DND-41 (cell line): ENCODE data around the gene MYEF2.

Source experiments
- ATAC-seq: fragments of 200-7000 bp; cut with Tn5 transposase; 3 replicates; pipeline ENCODE4 v1.9.1; 2021; ENCODE audit warnings: low read depth; ENCODE audit not compliant: insufficient read depth
- DNase-seq: peaks from one replicate; pipeline ENCODE4 v3.0.0-alpha.2; 2020
- H2AFZ ChIP-seq: 2 replicates; pipeline ENCODE4 v1.6.0; 2012; ENCODE audit warnings: low read depth, low read length
- H3K27ac ChIP-seq: 2 replicates; pipeline ENCODE4 v1.5.1; 2012; ENCODE audit warnings: low read length, inconsistent platforms
- H3K27me3 ChIP-seq: fragments of 200-600 bp; sonication (generic); 2 replicates; pipeline ENCODE4 v1.6.0; 2012; ENCODE audit warnings: low read length, mild to moderate bottlenecking, inconsistent platforms; ENCODE audit not compliant: insufficient read depth, poor library complexity
- H3K36me3 ChIP-seq: 2 replicates; pipeline ENCODE4 v1.5.1; 2012; ENCODE audit warnings: low read length, inconsistent platforms; ENCODE audit not compliant: insufficient read depth
- H3K4me1 ChIP-seq: 2 replicates; pipeline ENCODE4 v1.5.1; 2012; ENCODE audit warnings: mild to moderate bottlenecking, low read length; ENCODE audit not compliant: insufficient read depth
- H3K4me2 ChIP-seq: 2 replicates; pipeline ENCODE4 v1.6.0; 2012; ENCODE audit warnings: mild to moderate bottlenecking, moderate library complexity, low read length, inconsistent platforms; ENCODE audit not compliant: insufficient read depth
- H3K4me3 ChIP-seq, 2 experiments: fragments of 200-600 bp in 1 of 2; shearing (Covaris generic) in 1 of 2; 2 replicates each; pipeline ENCODE4 v1.5.1; 2012 to 2016; ENCODE audit warnings: inconsistent platforms in 2 of 2, low read length in 2 of 2, mild to moderate bottlenecking in 2 of 2, low read depth in 1 of 2, moderate library complexity in 1 of 2
- H3K79me2 ChIP-seq: 2 replicates; pipeline ENCODE4 v1.6.0; 2012; ENCODE audit warnings: low read length, inconsistent platforms; ENCODE audit not compliant: insufficient read depth
- H3K9ac ChIP-seq: 2 replicates; pipeline ENCODE4 v1.6.0; 2012; ENCODE audit warnings: low read depth, mild to moderate bottlenecking, inconsistent platforms, low read length, moderate library complexity
- H3K9me3 ChIP-seq: 2 replicates; pipeline ENCODE4 v1.5.1; 2012; ENCODE audit warnings: low read length, moderate library complexity, mild to moderate bottlenecking, inconsistent platforms; ENCODE audit not compliant: insufficient read depth, severe bottlenecking
- H4K20me1 ChIP-seq: 2 replicates; pipeline ENCODE4 v1.6.0; 2012; ENCODE audit warnings: low read length; ENCODE audit not compliant: insufficient read depth
- EZH2 ChIP-seq: IDR thresholded peaks from 3 replicates; pipeline ENCODE4 v1.6.1; 2012; ENCODE audit warnings: borderline replicate concordance, low read depth, mild to moderate bottlenecking, moderate library complexity, low read length, inconsistent platforms; ENCODE audit not compliant: severe bottlenecking
- TF ChIP-seq, protein P1 (sequence below): IDR thresholded peaks from 2 replicates; pipeline ENCODE4 v1.5.1; 2012; ENCODE audit warnings: borderline replicate concordance, low read length, moderate library complexity, mild to moderate bottlenecking; ENCODE audit not compliant: poor library complexity, severe bottlenecking; ENCODE audit errors: extremely low read depth

The MYEF2 gene

DNA sequence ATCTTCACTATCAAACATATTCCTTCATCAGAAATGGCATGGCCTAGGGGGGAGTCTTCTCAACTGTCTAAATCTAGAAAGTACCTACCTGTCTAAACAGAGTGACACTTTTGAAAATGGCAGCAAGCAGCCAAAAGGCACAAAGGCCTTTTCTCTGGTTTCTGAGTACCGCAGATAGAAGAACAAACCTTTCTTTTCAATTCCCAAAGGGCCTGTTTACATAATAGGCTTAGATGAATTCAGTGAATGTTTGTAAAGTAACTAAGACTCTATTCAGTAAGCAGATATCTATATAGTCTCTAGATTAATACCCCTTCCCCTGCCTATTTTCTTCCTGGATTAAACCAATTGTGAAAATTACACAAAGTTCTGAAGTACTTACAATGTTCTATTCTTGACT, 7.1 kb downstream of the MYEF2 start:
- Histone ChIP-seq H3K9me3 (peaks cover 5% of the 10 kb centered on the region), H3K27me3 (no peaks in the 10 kb centered on the region), H3K27ac (no peak overlapping the region), H2AFZ (no peak overlapping the region), H3K4me1 (no peaks in the 10 kb centered on the region), H3K36me3 (no peaks in the 10 kb centered on the region), H3K9ac (no peak overlapping the region), H3K79me2 (peaks cover 24% of the 10 kb centered on the region), H3K4me3 (no peak overlapping the region), H3K4me2 (no peak overlapping the region), H4K20me1 (no peaks in the 10 kb centered on the region)
- no peak for DNase-seq
- no peak for TF ChIP-seq EZH2
- TF ChIP-seq, protein P1, sequence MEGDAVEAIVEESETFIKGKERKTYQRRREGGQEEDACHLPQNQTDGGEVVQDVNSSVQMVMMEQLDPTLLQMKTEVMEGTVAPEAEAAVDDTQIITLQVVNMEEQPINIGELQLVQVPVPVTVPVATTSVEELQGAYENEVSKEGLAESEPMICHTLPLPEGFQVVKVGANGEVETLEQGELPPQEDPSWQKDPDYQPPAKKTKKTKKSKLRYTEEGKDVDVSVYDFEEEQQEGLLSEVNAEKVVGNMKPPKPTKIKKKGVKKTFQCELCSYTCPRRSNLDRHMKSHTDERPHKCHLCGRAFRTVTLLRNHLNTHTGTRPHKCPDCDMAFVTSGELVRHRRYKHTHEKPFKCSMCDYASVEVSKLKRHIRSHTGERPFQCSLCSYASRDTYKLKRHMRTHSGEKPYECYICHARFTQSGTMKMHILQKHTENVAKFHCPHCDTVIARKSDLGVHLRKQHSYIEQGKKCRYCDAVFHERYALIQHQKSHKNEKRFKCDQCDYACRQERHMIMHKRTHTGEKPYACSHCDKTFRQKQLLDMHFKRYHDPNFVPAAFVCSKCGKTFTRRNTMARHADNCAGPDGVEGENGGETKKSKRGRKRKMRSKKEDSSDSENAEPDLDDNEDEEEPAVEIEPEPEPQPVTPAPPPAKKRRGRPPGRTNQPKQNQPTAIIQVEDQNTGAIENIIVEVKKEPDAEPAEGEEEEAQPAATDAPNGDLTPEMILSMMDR = no peak
- no peak for ATAC-seq

DNA sequence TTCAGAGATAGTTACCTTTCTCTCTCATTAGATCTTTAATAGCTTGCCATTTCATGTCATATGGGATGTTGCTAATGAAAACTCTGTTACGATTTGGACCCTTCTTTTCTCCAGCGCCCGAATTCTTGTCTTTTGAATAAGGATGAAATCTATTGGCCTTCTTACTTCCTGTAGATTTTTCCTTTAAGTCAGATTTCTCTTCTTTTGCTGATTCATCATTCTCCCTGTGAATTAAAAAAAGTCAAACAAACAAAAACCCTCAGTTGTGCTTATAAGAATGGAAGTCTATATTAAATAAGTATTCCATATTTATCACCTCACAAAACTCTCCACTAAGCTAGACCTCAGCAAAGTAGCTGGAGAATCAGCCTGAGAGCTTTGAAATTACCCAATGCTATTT, 9.5 kb downstream of the MYEF2 start:
- Histone ChIP-seq H3K4me3 (no peak overlapping the region), H3K9ac (no peak overlapping the region), H3K9me3 (peaks cover 5% of the 10 kb centered on the region), H3K27me3 (no peaks in the 10 kb centered on the region), H4K20me1 (no peaks in the 10 kb centered on the region), H3K4me1 (no peaks in the 10 kb centered on the region), H3K27ac (no peak overlapping the region), H3K4me2 (no peak overlapping the region), H2AFZ (no peak overlapping the region), H3K79me2 (peaks cover 13% of the 10 kb centered on the region), H3K36me3 (no peaks in the 10 kb centered on the region)
- no peak for TF ChIP-seq EZH2
- TF ChIP-seq, protein P1 = no peak
- DNase-seq = no peak
- ATAC-seq = no peak

DNA sequence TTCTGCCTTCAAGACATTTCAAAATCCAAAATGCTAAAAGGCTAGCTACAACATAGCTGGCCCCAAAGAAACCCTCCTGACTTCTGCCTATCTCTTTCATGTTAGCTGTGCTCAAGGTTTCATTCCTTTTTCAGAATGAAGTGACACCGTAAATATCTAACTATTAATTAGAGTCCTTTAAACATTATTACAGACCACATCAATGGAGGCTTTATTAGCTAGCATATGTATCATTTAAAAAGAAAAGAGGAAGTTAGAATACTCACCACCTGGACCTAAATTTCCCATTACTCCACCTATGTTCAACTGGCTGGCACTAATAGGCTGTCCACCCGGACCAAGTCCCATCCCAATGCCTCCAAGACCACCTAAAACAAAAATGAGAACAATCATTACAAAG, 24.6 kb downstream of the MYEF2 start:
- DNase-seq (no peak), ATAC-seq (no peak)
- Histone ChIP-seq H3K27ac (no peak overlapping the region), H3K79me2 (no peaks in the 10 kb centered on the region), H3K27me3 (no peaks in the 10 kb centered on the region), H3K9ac (no peak overlapping the region), H3K9me3 (no peaks in the 10 kb centered on the region), H4K20me1 (no peaks in the 10 kb centered on the region), H3K4me2 (no peak overlapping the region), H3K36me3 (no peaks in the 10 kb centered on the region; the same call in 1 of the 2 replicates), H3K4me1 (no peaks in the 10 kb centered on the region), H3K4me3 (no peak overlapping the region), H2AFZ (no peak overlapping the region)
- TF ChIP-seq EZH2 = no peak
- TF ChIP-seq, protein P1 = no peak

DNA sequence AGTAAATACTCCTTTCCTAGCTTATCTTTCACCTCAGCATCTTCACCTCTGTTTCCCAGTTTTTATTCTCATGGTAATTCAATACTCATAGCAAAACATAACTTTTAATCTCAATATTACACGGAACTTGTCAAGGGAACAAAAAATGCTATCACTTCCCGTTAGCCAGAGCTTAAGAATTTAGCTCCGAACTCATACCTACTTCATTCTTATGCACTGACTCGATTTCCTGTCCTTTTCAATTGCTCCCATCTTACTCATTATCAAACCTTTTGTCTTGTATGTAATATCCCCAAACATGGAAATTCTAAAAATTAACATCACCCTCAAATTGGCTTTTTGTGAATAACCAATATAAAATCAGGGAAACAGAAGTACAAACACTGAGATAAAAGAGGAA, 28.2 kb downstream of the MYEF2 start:
- Histone ChIP-seq H4K20me1 (no peaks in the 10 kb centered on the region), H3K9ac (no peak overlapping the region), H3K36me3 (no peaks in the 10 kb centered on the region; the same call in 1 of the 2 replicates), H3K4me2 (no peak overlapping the region), H3K27me3 (no peaks in the 10 kb centered on the region), H3K9me3 (no peaks in the 10 kb centered on the region), H3K4me1 (no peaks in the 10 kb centered on the region), H3K27ac (no peak overlapping the region), H3K79me2 (no peaks in the 10 kb centered on the region), H3K4me3 (no peak overlapping the region), H2AFZ (no peak overlapping the region)
- ATAC-seq (no peak), DNase-seq (no peak)
- TF ChIP-seq EZH2 = no peak
- TF ChIP-seq, protein P1 = no peak
